ENCODE results near the gene TENM3.
A peak's percentile ranks its signal among the peaks of the same experiment; 100 is the strongest.

The TENM3 gene

GRCh38 chr4:182400081-182400480 is 156.9 kb downstream of the TENM3 start:
- no peak for DNase-seq (ENCODE audit: low read depth, low spot score)

GRCh38 chr4:182400790-182401189 is 157.6 kb downstream of the TENM3 start:
- no peak for DNase-seq (ENCODE audit: low read depth, low spot score)

GRCh38 chr4:182404376-182404775 is 161.2 kb downstream of the TENM3 start:
- DNase-seq (ENCODE audit: low read depth, low spot score) = peak; percentile 17

GRCh38 chr4:182405087-182405486 is 161.9 kb downstream of the TENM3 start:
- no peak for DNase-seq (ENCODE audit: low read depth, low spot score)

- DNase-seq (ENCODE audit: low read depth, low spot score) = peak; percentile 36
Observed at GRCh38 chr4:182409271-182409670, 166.1 kb downstream of the TENM3 start.

GRCh38 chr4:182411391-182411790 is 168.2 kb downstream of the TENM3 start:
- DNase-seq (ENCODE audit: low read depth, low spot score) = no peak

- no peak for DNase-seq (ENCODE audit: low read depth, low spot score)
Observed at GRCh38 chr4:182413550-182413949, 170.3 kb downstream of the TENM3 start.

- DNase-seq (ENCODE audit: low read depth, low spot score) = no peak
Observed at GRCh38 chr4:182415116-182415515, 171.9 kb downstream of the TENM3 start.

- no peak for DNase-seq (ENCODE audit: low read depth, low spot score)
Observed at GRCh38 chr4:182416067-182416466, 172.9 kb downstream of the TENM3 start.

- no peak for DNase-seq (ENCODE audit: low read depth, low spot score)
Observed at GRCh38 chr4:182418054-182418734, 175.0 kb downstream of the TENM3 start.

- DNase-seq (ENCODE audit: low read depth, low spot score) = no peak
Observed at GRCh38 chr4:182420189-182420588, 177.0 kb downstream of the TENM3 start.

- DNase-seq (ENCODE audit: low read depth, low spot score) = no peak
Observed at GRCh38 chr4:182421753-182422152, 178.6 kb downstream of the TENM3 start.

- no peak for DNase-seq (ENCODE audit: low read depth, low spot score)
Observed at GRCh38 chr4:182425302-182425701, 182.1 kb downstream of the TENM3 start.

- DNase-seq (ENCODE audit: low read depth, low spot score) = no peak
Observed at GRCh38 chr4:182426901-182427300, 183.7 kb downstream of the TENM3 start.

- no peak for DNase-seq (ENCODE audit: low read depth, low spot score)
Observed at GRCh38 chr4:182427554-182427953, 184.4 kb downstream of the TENM3 start.

- DNase-seq (ENCODE audit: low read depth, low spot score) = no peak
Observed at GRCh38 chr4:182429896-182430295, 186.7 kb downstream of the TENM3 start.

GRCh38 chr4:182432819-182433218 is 189.6 kb downstream of the TENM3 start:
- no peak for DNase-seq (ENCODE audit: low read depth, low spot score)

GRCh38 chr4:182434720-182435119 is 191.5 kb downstream of the TENM3 start:
- DNase-seq (ENCODE audit: low read depth, low spot score) = no peak

- no peak for DNase-seq (ENCODE audit: low read depth, low spot score)
Observed at GRCh38 chr4:182435401-182435800, 192.2 kb downstream of the TENM3 start.

GRCh38 chr4:182443070-182443469 is 199.9 kb downstream of the TENM3 start:
- DNase-seq (ENCODE audit: low read depth, low spot score) = no peak

GRCh38 chr4:182447767-182448280 is 204.6 kb downstream of the TENM3 start:
- peak; percentile 51 for DNase-seq (ENCODE audit: low read depth, low spot score)

GRCh38 chr4:182448281-182449151 is 205.3 kb downstream of the TENM3 start:
- DNase-seq (ENCODE audit: low read depth, low spot score) = peak; percentile 98
